ENCODE results near the gene KMT5C.

GRCh38 chr19:55301459-55302317 lies 38.0 kb upstream of the KMT5C start:
- TF ChIP-seq CTCF (IDR thresholded peaks at IDR 0.05) (peak; percentile 95 to 99 (median 98)), EP300 (IDR thresholded peaks at IDR 0.05; ENCODE audit: low read depth) (no peak)
